Activated CD8-positive, alpha-beta memory T cell treated with anti-CD3 and anti-CD28 coated beads for 4 hours (primary cell): ENCODE data around the gene ATP9B.
"Not testable (repeated sequence)": the region's sequence is repeated elsewhere in the genome, so short reads cannot be mapped to it uniquely, and the experiment has no call there.

Experiments
- DNase-seq, 2 donors: peaks; one replicate each; pipeline ENCODE4 v3.0.0-alpha.2; 2020; ENCODE audit warnings: low read depth in 2 of 2

Gene ATP9B

GRCh38 chr18:79326413-79327198 is 257.4 kb downstream of the ATP9B start:
- DNase-seq: no peak

GRCh38 chr18:79327199-79327721 is 258.1 kb downstream of the ATP9B start:
- DNase-seq: no peak

DNA sequence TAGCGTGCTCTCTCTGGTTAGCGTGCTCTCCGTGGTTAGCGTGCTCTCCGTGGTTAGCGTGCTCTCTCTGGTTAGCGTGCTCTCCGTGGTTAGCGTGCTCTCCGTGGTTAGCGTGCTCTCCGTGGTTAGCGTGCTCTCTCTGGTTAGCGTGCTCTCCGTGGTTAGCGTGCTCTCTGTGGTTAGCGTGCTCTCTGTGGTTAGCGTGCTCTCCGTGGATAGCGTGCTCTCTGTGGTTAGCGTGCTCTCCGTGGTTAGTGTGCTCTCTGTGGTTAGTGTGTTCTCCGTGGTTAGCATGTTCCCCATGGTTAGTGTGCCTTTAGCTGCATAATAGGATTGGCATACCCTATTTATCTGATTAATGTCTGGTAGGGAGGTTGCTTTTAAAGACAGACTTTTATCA is 258.7 kb downstream of the ATP9B start:
- DNase-seq: not testable (repeated sequence)

DNA sequence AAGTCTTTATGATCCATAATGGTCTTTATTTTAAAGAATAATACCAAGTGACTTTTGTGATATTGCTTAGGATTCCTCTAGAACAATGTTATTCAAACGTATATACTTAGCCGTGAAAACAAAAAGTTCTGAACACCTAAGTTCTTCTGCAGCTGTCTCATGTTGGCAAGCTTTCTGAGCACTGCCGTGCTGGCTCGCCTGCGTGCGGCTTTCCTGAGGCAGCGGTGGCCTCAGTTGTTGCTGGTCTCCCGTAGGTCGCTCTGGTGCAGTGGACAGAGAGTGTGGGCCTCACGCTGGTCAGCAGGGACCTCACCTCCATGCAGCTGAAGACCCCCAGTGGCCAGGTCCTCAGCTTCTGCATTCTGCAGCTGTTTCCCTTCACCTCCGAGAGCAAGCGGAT is 259.7 kb downstream of the ATP9B start:
- DNase-seq: no peak

- DNase-seq: no peak
These were observed 260.6 kb downstream of the ATP9B start for GRCh38 chr18:79329786-79330185.

GRCh38 chr18:79332646-79333045 is 263.5 kb downstream of the ATP9B start:
- DNase-seq: no peak

DNA sequence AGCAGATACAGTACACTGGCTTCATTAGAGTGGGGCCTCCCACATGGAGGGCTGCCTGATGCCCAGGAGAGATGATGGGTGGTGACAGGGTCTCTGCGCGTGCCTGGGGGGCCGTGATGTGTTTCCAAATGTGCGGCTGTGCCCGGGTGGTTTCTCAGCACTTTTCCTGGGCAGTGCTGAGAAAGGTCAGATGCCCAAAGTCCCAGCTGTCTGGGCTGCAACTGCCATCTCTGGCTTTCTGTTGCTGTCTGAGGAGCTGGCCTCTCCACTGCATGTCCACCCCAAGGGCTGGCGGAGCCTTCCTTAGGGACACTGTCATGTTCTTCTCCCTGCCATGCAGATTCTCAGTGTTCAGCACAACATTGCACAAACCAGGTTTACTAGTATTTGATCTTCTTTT is 263.9 kb downstream of the ATP9B start:
- no peak for DNase-seq

- no peak for DNase-seq
These were observed 265.5 kb downstream of the ATP9B start for GRCh38 chr18:79334496-79335233.

DNA sequence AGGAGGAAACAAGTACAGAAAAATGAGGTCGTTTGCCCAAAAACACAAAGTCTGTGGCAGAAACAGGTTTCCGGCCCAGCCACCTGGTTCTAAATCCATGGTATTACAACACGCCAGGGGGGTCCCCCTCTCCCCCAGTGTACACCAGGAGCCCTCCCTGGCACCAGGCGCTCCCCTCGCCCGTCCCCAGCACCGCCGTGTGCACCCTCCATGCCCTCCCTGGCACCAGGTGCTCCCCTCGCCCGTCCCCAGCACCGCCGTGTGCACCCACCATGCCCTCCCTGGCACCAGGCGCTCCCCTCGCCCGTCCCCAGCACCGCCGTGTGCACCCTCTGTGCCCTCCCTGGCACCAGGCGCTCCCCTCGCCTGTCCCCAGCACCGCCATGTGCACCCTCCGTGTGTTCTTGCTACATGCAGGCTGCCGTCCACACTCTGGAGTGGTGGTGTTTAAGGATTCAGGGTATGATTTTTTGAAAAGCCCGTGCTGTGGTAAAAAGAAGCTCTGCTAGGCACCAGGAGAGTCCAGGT is 266.7 kb downstream of the ATP9B start:
- no peak for DNase-seq

DNA sequence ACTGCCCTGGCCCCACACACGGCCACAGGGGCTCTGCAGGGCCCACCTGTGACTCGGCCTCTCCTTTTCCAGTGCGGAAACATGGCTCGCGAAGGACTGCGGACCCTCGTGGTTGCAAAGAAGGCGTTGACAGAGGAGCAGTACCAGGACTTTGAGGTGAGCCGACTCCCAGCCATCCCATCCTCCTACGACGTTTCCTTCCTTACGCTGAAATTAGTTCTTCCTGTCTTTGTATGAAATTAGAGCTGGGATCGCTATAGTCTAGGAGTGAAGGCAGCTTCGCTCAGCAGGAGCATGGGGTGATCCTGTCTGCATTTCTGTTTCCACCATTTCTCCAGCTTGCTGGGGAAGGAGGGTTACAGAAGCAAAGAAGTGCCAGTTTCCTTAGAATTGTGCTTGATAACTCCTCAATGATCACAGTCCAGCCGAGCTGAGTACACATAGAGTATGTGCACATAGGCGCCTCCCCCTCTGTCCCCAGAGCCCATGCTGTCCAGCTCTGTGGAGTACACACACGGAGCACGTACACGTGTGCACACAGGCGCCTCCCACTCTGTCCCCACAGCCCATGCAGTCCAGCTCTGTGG is 267.5 kb downstream of the ATP9B start:
- no peak for DNase-seq

DNA sequence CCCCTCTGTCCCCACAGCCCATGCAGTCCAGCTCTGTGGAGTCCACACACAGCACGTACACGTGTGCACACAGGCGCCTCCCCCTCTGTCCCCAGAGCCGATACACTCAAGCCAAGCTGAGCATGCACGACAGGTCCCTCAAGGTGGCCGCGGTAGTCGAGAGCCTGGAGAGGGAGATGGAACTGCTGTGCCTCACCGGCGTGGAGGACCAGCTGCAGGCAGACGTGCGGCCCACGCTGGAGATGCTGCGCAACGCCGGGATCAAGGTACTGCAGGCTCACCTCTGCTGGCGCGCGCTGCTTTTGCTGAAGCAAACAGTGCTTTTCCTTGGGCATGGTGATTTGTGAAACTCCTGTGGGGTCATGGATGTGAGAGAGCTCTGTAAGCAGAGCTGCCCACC is 268.0 kb downstream of the ATP9B start:
- no peak for DNase-seq

- DNase-seq: no peak
These were observed 268.4 kb downstream of the ATP9B start for GRCh38 chr18:79337620-79338019.

- no peak for DNase-seq
These were observed 270.1 kb downstream of the ATP9B start for GRCh38 chr18:79339094-79339908.

GRCh38 chr18:79343567-79344207 is 274.5 kb downstream of the ATP9B start:
- DNase-seq: no peak

- no peak for DNase-seq
These were observed 275.0 kb downstream of the ATP9B start for GRCh38 chr18:79344208-79344581.

- no peak for DNase-seq
These were observed 276.2 kb downstream of the ATP9B start for GRCh38 chr18:79345366-79345765.

DNA sequence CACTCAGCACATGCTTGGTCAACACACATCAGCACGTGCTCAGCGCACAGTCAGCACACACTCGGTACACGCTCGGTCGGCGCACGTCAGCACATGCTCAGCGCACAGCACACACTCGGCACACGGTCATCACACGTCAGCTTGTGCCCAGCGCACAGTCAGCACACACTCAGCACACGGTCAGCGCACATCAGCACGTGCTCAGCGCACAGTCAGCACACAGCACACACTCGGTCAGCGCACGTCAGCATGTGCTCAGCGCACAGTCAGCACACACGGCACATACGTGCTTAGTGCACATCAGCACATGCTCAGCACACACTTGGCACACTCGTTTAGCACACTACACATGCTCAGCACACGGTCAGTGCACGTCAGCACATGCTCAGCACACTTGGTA is 276.8 kb downstream of the ATP9B start:
- DNase-seq: no peak

DNA sequence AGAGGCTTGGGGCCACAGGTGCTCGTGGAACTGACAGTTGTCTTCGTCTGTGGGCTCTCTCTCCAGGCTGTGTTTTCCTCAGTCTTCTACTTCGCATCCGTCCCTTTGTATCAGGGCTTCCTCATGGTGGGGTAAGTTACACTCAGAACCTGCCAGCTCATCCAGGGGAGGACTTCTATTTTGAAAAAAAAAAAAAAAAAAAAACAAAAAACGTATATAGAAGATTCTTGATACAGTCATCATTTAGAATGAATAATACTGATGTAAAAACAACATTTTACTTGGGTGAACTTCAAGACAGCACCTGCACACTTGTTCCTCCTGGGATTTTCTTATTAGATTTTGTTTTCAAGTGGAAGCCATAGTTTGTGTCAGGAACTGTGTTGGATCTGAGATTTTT is 278.9 kb downstream of the ATP9B start:
- no peak for DNase-seq

- no peak for DNase-seq
These were observed 283.2 kb downstream of the ATP9B start for GRCh38 chr18:79352432-79352831.

GRCh38 chr18:79353267-79353666 is 284.1 kb downstream of the ATP9B start:
- no peak for DNase-seq

GRCh38 chr18:79354350-79354749 is 285.2 kb downstream of the ATP9B start:
- no peak for DNase-seq
